NCI-H1417 treated with DMSO at 0.1 percent for 48 hours (cell line): ENCODE results near the gene HAUS5.
A peak's percentile ranks its signal among the peaks of the same experiment; 100 is the strongest.

Source experiments
- DNase-seq: peaks from one replicate; lab custom pipeline; 2025; lab: John Stamatoyannopoulos, UW

The HAUS5 gene

GRCh38 chr19:35607661-35608060, 4.9 kb upstream of the HAUS5 start:
- DNase-seq, result no peak

- no peak for DNase-seq
Measured at GRCh38 chr19:35608251-35608650, 4.3 kb upstream of the HAUS5 start.

- no peak for DNase-seq
Measured at GRCh38 chr19:35609851-35610353, 2.6 kb upstream of the HAUS5 start.

- no peak for DNase-seq
Measured at GRCh38 chr19:35612224-35612558, 344 bp upstream of the HAUS5 start.

GRCh38 chr19:35613574-35613973, 1.0 kb downstream of the HAUS5 start:
- DNase-seq, result no peak

DNA sequence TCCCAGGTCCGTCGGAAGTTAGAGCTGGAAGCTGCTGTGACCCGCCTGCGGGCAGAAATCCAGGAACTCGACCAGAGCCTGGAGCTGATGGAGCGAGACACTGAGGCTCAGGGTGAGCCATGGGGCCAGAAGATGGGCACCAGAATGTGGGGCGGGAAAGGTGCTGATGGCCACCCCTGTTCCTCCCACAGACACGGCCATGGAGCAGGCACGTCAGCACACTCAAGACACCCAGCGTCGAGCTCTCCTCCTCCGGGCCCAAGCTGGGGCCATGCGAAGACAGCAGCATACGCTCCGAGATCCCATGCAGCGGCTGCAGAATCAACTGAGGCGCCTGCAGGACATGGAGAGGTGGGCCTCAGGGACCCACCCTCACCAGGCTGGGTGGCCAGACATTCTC, 2.5 kb downstream of the HAUS5 start:
- DNase-seq, result no peak

DNA sequence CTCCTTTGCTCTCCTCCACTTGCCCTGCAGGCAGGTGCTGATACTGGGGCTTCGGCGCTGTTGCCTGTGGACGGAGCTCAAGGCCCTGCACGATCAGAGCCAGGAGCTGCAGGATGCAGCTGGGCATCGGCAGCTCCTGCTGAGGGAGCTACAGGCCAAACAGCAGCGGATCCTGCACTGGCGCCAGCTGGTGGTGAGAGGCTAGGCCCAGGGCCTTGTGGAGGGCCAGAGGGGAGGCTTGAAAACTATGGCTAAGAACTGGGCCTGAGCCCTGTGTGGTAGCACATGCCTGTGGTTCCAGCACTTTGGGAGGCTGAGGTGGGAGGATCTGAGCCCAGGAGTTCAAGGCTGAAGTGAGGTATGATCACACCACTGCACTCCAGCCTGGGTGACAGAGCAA, 6.3 kb downstream of the HAUS5 start:
- DNase-seq, result no peak

- DNase-seq, result no peak
Measured at GRCh38 chr19:35619290-35619923, 6.9 kb downstream of the HAUS5 start.

DNA sequence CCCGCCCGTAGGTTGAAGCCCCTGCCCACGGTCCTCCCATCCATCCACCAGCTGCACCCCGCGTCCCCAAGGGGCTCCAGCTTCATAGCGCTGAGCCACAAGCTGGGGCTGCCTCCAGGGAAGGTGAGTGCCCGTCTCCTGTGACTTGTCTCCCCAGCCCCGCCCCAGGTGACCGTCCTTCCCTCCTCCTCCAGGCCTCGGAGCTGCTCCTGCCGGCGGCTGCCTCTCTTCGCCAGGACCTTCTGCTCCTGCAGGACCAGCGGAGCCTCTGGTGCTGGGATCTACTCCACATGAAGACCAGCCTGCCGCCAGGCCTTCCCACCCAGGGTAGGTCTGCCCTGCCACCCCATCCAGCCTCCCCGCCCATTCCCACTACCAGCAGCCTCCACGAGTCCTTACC, 7.5 kb downstream of the HAUS5 start:
- no peak for DNase-seq

GRCh38 chr19:35621708-35622107, 9.2 kb downstream of the HAUS5 start:
- no peak for DNase-seq

DNA sequence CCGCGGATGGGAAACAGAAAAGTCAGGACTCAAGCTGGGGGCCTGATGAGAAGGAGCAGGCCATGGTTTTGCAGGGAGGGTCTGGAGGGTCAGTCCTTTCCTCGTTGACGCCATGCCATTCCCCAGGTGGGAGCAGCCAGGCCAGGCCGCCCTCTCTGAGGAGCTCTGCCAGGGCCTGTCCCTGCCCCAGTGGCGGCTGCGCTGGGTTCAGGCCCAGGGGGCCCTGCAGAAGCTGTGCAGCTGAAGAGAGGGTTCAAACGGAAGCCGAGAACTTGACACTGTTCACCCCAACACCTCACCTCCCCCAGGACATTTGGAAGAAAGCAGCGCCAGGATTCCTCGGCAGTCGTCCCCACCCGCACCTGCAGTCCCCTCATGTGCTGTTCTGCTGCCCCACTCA, 10.2 kb downstream of the HAUS5 start:
- no peak for DNase-seq

- no peak for DNase-seq
Measured at GRCh38 chr19:35623327-35624010, 10.9 kb downstream of the HAUS5 start.

DNA sequence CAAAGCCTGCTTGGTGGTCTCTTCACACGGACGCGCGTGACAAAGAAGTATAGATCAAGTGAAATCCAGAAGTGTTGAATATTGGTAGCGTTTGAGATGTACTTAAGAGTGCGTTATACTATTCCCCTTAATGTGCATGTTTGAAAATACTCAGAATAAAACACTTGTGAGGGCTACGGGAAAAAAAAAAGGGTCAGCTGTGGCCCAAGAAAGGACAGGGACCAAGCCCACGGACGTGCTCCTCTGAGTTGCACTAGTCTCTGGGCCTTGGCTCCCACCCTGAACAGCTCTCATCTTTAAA, 15.7 kb downstream of the HAUS5 start:
- no peak for DNase-seq

GRCh38 chr19:35628565-35629331, 16.2 kb downstream of the HAUS5 start, which contains the start of gene RBM42:
RBM42 (plus strand) TSS chr19:35629036; CDS start chr19:35629154, 118 bp downstream.
- DNase-seq, result peak; percentile 75

DNA sequence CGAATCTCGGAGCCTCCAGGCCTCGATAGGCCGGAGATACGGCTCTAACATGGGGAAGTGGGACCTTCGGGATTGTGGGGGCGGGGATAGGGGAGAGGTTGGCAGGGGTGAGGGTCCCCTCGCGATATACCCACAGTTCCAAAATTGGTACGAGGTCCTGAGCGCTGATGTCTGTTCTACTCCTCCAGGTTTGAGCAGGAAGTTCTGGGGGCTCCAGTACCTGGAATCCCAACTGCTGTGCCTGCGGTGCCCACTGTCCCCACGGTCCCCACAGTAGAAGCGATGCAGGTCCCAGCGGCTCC, 16.7 kb downstream of the HAUS5 start:
- DNase-seq, result no peak

- no peak for DNase-seq
Measured at GRCh38 chr19:35633727-35634440, 21.3 kb downstream of the HAUS5 start.

- DNase-seq, result no peak
Measured at GRCh38 chr19:35636651-35637050, 24.1 kb downstream of the HAUS5 start.

GRCh38 chr19:35637165-35637564, 24.6 kb downstream of the HAUS5 start:
- DNase-seq, result no peak

GRCh38 chr19:35639321-35639639, 26.7 kb downstream of the HAUS5 start:
- DNase-seq, result no peak

DNA sequence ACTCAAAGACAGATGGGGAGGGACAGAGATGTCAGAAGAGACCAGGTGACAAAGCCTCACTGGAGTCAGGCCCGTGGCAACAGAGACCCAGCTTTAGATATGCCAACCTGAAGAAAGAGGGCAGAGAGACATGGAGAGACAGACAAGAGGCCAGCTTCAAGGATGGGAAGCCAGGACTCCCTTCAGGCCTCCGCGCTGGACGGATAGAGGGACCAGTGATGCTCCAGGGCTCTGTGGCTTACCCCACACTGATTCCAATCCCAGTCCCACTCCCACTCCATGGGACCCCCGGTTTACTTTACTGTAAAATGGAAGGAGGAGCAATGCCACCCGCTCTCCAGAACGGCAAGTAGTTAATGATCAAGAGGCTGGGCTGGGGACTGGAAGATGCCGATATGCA, 27.3 kb downstream of the HAUS5 start:
- no peak for DNase-seq

GRCh38 chr19:35641515-35642151, 29.1 kb downstream of the HAUS5 start, which contains the start of gene ETV2:
ETV2 (plus strand) TSS chr19:35641745; CDS start chr19:35642461, 716 bp downstream.
- DNase-seq, result no peak

DNA sequence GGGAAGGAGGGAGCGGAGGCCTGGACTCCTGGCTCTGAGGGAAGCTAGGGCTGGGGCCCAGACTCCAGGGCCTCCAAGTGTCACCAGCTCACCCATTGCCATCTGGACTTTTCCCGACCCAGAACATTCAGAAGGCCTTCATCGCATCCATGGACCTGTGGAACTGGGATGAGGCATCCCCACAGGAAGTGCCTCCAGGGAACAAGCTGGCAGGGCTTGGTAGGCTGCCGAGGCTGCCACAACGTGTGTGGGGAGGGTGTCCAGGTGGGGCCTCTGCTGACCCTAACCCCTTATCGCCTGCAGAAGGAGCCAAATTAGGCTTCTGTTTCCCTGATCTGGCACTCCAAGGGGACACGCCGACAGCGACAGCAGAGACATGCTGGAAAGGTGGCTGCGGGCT, 29.8 kb downstream of the HAUS5 start:
- no peak for DNase-seq
